HG02763 (cell line): Measurements from ENCODE around the gene SERGEF.

ENCODE experiments used
- ATAC-seq: cut with Tn5 transposase; IDR thresholded peaks from one replicate; pipeline ENCODE4 v1.9.1; 2021; ENCODE audit warnings: mild to moderate bottlenecking, moderate library complexity; ENCODE audit not compliant: unreplicated experiment

The SERGEF gene

DNA sequence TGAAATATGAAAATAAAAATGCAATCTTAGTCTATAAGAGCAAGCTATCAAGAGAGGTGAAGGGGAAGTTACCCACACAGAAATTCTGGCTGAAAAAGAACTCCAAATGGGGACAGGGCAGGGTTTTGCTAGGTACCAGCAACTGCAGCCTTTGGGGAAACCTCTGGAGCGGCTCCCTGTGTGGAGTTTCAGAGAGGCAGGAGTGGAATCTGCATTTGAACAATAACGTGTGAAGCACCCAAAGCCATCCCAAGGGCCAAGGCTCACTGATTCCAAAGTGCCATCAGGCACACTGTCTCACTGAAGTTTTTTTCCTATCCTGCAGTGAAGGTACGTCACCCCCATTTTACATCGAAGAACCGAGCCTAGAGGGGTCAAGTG is 190.5 kb downstream of the SERGEF start:
- ATAC-seq = no peak

DNA sequence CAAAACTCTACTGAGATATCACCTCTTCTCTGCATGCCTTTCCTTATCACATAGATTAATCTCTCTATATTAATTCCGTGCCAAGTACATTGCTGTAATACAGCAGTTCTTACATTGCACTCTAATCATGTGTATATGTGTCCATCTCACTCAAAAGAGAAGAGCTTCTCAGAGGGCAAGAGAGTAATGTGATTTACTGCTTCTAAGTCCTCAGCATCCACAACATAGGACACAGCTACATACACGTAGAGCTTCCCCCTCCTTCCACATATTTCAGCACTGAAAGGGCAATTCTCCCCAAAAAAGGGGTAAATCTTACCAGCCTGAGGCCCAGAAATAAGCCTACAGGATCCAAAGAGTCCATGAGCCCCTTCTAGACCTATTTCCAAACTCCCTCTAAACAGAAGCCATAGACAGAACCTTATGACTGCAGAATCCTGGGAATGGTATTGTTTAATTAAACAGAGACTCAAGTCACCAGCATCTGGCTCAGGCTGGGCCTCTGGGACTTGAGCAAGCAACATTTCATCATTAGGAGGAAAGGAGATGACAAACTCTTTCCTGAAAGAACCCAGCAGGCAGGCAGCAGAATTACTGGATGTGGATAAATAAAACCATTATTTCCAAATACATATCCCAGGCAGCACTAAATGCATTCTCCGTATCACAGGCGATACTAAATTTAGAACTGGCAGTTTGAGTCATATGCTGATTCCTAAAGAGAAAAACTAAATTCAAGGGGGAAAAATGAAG is 191.0 kb downstream of the SERGEF start:
- ATAC-seq = no peak

DNA sequence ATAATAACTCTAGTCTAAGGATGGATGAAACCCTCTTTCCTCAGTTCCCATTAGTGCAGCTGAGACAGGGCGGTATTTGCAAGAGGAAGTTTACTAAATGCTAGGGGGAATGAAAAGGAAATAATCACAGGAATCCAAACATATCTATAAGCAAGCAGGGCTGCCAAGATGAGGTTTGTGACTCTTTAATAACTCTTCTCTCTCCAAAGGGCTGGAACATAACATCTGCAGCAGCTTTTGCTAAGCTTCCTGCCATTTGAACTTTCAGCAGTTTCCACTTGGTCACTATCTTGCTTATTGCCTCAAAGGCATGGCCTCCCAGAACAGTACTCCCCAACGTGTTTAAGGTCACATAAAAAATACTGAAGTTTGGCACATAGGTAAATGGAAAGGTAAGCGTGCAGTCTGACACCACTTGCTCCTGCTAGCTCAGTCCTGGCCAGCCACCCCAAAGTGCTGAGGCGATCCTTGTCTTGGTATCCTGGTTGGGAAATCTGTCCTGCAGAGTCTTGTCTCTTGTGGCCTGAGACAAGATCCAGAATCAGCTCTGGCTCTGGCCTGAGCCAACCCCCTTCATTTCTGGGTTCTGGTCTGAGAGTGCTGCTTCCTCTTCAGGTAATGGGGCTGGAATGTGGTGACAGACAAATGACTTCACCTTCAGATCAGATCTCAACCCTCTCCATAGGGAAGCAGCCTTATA is 196.5 kb downstream of the SERGEF start:
- no peak for ATAC-seq

DNA sequence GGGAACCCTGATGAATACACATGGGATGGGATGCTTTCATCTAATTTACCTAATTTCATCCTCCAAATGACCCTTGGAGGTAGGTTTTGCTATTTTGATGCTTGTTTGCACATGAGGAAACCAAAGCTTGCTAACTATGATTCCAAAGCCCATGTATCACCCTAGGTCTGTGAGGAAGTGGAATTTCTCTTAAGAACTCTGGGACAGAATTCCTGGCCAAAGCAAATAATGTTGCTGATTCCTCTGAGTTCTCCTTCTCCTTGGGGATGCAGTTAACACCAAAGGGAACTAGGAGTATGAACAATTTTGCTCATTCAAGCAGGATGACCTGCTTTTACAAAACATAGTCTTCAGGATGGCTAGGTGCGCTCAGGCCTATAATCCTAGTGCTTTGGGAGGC is 198.3 kb downstream of the SERGEF start:
- no peak for ATAC-seq

DNA sequence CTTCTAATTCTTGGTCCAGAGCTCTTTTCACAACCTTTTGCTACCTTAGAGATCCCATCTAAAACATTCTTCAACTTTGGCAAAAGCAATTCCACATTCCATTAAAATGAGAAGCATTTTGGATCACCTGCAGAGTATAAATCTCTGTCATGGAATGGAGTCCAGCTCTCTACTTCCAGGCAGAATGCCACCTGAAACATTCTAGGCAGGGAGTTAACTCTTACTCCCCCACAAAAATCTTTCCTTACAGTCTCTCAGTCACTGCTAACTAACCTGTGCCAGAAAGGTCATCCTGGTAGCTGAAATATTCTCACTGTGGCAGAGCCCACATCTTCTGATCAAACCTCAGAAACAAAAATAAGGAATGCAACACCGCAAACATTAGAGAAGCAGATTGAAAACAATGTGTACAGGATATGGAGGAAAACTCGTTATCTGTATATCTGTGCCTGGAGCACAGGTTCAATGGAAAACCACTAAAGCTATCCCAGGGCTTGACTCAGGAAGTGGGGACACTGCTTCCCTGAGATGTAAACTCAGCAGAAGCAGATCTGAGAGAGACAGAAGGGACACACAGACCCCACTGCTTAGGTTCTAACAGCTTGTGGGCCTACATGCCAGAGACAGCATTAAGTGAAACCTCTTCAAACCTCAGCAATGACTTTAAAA is 199.3 kb downstream of the SERGEF start:
- no peak for ATAC-seq

DNA sequence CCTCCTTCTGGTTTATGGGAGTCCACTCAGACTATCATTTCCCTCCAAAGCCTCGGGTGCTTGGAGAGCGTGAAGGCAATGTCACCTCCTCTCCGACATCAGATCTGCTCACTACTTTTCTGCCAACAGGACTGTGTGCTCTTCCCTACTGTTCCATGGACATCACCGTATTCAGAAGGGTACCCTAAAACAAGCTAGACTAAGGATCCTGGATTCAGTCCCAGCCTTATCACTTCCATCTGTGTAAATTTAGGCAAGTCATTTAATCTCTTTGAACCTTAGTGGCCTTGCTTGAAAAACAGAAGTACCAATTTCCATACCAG is 200.0 kb downstream of the SERGEF start:
- ATAC-seq = no peak

DNA sequence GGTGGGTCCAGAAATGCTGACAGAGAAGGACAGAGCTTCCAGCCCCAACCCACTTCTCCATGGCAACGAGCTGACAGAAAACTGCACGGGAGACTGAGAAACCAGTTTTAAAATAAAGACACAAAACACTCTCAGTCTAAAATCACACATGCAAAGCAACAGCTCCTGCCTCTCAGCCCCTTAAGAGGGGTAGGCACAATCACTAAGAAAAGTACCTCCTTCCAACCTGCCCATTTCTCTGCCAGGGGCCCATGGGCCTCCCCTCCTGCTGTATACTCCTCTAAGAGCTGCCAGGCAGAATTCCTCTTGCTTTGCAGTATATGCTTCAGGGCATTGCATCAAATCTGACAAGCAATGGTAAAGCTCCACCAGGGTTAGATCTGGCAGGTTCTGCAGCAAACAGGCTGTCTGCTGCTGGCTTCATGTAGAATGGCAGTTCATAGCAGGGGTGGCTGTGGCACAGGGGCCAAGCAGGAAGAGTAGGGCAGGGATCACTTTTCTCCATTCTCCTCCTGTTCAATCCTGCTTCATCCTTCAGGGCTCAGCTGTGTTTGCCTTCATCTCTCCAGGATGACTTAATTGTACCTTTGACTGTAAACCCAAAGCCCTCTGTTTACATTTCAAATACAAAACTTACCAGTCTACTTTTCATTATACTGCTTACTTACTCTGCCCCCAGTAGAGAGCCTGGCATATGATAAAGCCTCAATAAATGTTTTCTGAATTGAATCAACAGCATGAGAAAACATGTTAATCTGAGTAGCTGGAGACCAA is 200.6 kb downstream of the SERGEF start:
- no peak for ATAC-seq

DNA sequence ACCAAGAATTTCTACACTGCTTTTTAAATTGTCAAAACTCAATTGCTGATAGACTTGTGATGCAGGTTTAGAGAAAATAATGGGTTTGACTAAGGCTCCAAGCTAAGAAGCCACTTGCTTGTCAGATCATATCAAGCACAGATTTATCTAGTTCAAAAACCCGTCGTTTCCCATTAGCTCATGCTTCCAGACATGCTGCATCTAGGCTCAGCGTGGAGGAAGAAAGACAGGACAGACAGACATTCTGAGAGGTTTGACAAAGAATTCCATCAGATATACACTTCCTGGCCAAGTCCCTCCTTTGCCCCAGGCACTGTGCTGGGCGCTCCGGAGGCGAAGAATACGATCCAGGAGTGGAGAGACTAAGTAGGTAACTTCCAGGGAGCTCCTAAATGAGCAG is 201.5 kb downstream of the SERGEF start:
- ATAC-seq = no peak

DNA sequence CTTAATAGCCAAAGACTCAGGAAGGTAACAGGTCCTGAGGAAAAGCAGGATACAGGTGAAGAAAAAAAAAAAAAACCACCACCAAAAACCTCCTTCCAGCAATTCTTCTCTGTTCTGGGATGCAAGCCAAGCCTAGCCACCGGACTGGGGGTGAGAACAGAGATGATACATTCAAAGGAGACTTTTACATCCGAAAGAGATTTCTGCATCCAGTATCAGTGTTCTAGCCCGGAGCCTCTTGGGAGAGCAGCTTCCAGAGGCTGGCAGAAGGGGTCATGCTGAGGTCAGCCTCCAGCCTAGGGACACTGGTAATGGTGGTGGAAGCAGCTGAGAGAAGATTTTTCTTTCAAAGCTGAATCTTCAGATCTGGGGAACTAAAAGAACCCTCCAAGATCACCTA is 202.1 kb downstream of the SERGEF start:
- ATAC-seq = no peak

DNA sequence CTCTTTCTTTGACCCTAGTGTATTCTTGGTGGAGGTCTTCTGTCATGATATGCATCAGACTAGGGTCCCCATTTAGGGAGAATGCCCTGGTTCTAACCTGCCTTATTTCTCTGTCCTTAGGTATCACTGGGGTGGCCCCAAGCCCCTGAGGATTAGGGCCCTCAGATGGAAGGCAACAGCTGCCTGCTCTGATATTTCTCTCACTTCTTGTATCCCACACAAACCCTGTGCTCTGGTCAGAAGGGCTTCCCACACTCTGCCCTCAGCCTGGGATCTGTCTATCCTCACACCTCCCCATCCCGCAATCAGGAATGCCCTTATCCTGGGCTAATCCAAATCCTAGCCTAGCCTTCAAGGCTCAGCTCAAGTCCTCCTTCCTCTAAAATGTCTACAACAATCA is 202.8 kb downstream of the SERGEF start:
- no peak for ATAC-seq

DNA sequence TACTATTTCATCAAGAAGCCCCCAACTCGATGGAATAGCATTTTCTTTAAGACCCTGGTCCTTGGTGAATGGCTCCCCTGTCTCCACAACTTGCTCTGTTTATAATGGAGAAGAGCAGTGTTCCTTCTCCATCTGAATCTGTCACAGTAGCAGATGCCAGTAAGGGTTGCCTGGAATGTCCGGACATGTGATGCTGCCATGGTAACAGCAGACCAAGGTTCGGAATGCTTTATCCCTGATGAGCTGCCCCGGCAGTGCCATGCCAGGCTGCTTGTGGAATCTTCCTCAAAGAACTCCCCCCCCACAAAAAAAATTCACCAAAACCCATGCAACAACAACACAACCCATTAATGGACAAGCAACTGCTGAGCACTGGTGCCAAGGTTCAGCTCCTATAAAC is 205.8 kb downstream of the SERGEF start:
- no peak for ATAC-seq

DNA sequence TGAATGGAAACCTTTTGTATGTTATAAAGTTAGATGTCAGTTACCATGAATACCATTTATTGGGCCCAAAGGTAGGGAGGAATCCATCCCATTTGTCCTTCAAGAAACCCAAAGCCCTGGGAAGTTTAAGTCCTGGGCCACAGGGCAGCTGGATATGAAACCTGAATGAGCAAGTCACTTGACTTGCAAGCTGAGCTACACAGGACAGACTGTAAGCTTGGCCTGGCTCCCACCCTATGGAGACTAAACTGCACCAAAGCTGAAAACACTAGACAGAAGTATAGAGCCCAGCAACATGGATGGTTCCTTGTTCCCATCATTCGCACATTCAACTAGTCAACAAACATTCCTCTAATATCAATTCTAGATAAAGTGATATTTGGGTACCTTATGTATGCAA is 207.0 kb downstream of the SERGEF start:
- ATAC-seq = no peak

DNA sequence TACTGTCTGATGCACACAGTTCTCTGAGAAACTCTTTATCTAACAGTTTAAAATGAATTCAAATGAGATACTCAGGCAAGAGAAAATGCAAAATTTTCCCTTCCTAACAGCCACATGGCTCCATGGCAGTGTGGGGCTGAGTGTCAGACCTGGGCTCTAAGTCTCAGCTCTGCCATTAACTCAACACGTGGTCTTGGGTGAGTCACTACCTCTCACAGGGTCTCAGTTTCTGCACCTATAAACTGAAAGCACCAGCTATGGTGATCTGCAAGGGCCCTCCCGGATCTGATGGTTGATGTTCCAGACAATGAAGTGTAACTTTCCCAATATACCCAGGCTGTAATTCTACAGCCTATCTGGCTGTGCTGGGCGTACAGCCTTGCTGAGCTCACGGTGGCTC is 207.8 kb downstream of the SERGEF start:
- ATAC-seq = no peak

DNA sequence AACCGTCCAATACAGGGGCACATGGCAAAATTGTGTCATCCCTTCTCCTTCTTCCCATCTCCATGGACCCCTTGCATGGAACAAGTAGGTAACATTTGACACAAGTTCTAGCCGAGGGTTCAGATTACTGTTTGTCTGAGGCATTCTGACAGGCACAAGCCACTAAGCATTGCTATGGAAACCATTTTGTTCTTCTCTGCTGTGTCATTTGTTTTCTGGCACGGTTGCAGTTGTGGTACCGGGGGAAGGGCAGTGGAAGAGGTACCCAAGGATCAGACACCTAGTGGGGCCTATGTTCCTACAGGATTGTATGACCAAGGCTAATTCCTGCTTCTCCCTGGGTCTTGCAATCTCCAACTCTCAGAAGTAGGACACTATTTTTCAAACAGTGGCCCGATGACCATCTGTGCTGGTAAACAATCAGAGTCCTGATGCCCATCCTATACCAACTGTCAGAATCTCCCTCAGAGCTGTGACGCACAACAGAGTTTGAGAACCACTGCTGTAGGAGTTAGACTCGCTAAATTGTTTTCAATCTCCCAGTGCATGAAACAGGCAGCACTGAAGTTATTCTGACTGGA is 209.0 kb downstream of the SERGEF start:
- no peak for ATAC-seq

DNA sequence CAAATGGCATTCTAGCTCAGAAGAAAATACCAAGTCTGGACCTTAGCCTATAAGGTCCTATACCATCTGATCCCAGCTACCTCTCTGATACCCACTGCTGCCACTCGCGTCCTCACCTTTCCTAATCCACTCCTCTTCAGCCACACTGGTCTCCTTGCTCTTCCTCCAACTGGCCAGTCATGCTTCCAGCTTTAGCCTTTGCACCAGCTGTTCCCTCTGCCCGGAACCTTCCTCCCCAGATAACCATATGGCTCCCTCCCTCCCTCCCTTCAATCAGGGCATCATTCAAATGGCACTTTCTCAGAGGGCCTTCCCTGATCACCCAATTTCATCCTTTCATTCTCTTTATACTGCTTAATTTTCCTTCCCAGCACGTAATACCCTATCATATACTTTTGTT is 210.4 kb downstream of the SERGEF start:
- ATAC-seq = no peak

DNA sequence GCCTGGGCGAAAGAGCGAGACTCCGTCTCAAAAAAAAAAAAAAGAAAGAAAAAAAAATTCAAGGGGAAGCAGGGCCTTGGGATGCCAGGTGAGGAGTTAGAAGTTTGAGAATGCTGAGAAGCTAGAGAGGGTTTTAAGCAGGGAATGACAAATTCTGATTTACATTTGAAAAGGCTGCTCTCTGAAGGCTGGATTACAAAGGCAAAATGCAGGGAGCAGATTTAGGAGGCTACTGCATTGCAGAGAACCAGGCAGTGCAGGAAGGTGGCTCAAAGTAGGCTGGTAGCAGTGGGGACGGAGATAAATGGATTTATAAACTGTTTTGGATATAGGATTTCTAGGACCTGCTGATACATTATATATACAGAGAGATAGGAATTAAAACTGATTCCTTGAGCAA is 211.7 kb downstream of the SERGEF start:
- ATAC-seq = no peak

DNA sequence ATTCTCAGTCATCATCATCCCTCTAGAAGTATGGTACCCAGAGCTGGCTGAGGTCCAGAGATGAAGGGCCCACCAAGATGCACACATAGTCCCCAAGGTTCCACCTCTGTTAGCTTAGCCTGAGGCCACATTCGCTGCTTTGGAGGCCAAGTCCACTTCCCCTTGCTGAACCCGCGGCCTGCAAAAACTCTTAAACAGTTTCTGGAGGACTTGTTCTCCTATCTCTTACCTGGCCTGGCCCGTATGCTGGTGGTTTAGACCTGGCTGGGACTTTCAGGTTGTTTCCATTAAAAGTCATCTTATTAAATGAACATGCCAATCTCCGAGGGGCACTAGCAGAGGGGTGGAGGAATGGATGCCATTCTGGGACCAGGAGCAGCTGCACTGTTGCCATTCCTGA is 213.7 kb downstream of the SERGEF start:
- no peak for ATAC-seq

DNA sequence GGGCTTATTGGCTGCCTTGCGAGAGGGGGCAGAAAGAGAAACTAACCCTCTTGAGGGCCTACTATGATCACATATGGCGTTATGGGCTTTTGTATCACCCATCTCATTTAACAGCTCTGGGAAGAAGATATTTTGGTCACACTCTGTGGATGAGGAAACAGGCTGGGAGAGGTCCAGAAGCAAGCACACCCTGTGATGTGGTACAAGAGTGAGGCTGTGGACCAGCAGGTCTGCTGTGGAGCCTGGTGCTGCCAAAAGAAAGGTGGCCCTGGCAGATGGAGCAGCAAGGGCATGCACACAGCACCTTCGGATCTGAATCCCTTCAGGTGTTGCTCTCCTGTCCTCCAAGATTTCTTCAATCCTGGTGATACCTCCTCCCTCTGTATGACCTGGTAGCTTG is 214.1 kb downstream of the SERGEF start:
- no peak for ATAC-seq

DNA sequence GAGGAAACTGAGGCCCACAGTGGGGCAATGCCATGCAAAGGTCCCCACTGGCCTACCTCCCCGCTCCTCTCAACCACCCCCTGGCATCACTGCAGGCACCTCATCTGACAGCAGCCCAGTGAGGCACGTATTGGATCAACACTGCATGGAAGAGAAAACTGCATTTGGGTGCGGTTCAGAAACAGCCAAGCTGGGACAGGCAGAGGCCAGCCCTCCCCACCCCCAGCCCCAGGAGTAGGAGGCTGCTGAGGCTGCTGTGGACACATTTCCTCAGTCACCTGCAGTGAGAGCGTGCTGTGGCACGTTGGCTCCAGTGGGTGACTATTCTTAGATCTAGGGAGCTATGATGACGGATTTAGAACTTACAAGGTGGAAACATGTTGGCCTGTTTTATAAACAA is 214.6 kb downstream of the SERGEF start:
- no peak for ATAC-seq

DNA sequence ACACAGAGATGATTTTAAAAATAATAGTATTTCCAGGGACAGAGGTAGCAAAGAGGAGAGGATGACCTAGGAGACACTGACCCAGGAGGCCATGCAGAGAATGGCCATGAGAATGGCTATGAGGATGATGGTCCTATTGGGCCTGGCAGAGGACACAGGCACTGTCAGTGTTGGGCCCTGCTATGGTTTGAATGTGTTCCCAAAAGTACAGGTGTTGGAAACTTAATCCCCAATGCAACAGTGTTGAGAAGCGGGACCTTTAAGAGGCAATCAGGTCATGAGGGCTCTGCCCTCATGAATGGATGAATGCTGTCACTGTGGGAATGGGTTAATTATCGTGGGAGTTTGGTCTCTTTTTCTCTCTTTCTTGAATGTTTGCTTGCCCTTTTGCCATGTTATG is 216.7 kb downstream of the SERGEF start:
- no peak for ATAC-seq

DNA sequence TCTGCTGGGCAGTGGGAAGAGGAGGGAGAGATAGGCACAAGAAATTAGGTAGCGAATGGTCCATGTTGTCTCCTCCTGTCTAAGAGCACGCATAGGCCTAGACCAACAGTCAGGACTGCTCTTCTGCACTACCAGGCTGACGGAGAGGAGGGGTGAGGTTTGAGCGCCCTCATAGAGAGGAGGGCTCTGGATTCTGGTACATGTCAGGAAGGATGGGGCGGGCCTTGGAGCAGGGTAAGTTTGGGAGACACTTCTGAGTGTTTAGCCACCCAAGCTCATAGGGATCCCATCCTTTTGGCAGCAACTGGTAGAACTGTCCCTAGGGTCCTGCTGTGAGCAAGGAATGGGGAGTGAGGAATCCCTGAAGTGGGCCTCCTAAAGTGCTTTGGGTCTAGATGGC is 217.9 kb downstream of the SERGEF start:
- ATAC-seq = no peak
